HG03432 (cell line): Measurements from ENCODE around the gene LMBRD2.
A peak's percentile ranks its signal among the peaks of the same experiment; 100 is the strongest.
"Not testable (repeated sequence)": the region's sequence is repeated elsewhere in the genome, so short reads cannot be mapped to it uniquely, and the experiment has no call there.

Source experiments
- ATAC-seq: cut with Tn5 transposase; IDR thresholded peaks from one replicate; pipeline ENCODE4 v1.9.1; 2021; ENCODE audit warnings: mild to moderate bottlenecking, moderate library complexity; ENCODE audit not compliant: unreplicated experiment

The LMBRD2 gene

GRCh38 chr5:36162810-36163486 is 11.3 kb upstream of the LMBRD2 start:
- ATAC-seq: no peak

GRCh38 chr5:36161361-36161760 is 9.7 kb upstream of the LMBRD2 start:
- ATAC-seq: no peak

- ATAC-seq: no peak
These were observed 8.9 kb upstream of the LMBRD2 start for GRCh38 chr5:36160617-36161016.

GRCh38 chr5:36158144-36158543 is 6.5 kb upstream of the LMBRD2 start:
- no peak for ATAC-seq

GRCh38 chr5:36156619-36157018 is 4.9 kb upstream of the LMBRD2 start:
- no peak for ATAC-seq

GRCh38 chr5:36156121-36156601 is 4.5 kb upstream of the LMBRD2 start:
- ATAC-seq: no peak

GRCh38 chr5:36155291-36155690 is 3.6 kb upstream of the LMBRD2 start:
- ATAC-seq: no peak

- no peak for ATAC-seq
These were observed 2.0 kb upstream of the LMBRD2 start for GRCh38 chr5:36153726-36154125.

- no peak for ATAC-seq
These were observed 1.6 kb upstream of the LMBRD2 start for GRCh38 chr5:36153298-36153677.

GRCh38 chr5:36152324-36153297 is 924 bp upstream of the LMBRD2 start:
- peak; percentile 0 for ATAC-seq

- ATAC-seq: peak; percentile 39
These were observed 832 bp downstream of the LMBRD2 start for GRCh38 chr5:36150676-36151433.

- ATAC-seq: no peak
These were observed 4.0 kb downstream of the LMBRD2 start for GRCh38 chr5:36147681-36148080.

GRCh38 chr5:36146390-36146789 is 5.3 kb downstream of the LMBRD2 start:
- no peak for ATAC-seq

GRCh38 chr5:36145311-36145710 is 6.4 kb downstream of the LMBRD2 start:
- no peak for ATAC-seq

- ATAC-seq: no peak
These were observed 12.6 kb downstream of the LMBRD2 start for GRCh38 chr5:36138900-36139683.

GRCh38 chr5:36136581-36136980 is 15.1 kb downstream of the LMBRD2 start:
- ATAC-seq: no peak

GRCh38 chr5:36135988-36136387 is 15.7 kb downstream of the LMBRD2 start:
- ATAC-seq: no peak

GRCh38 chr5:36133009-36133408 is 18.7 kb downstream of the LMBRD2 start:
- not testable (repeated sequence) for ATAC-seq

GRCh38 chr5:36129666-36130065 is 22.0 kb downstream of the LMBRD2 start:
- not testable (repeated sequence) for ATAC-seq

- ATAC-seq: no peak
These were observed 22.9 kb downstream of the LMBRD2 start for GRCh38 chr5:36128795-36129194.
